K562 (cell line): ENCODE data around the gene CBX4. TPM values are rescaled to one million over a fixed set of nuclear protein-coding genes. Genes with fewer than 3 reads are reported as not detected.
A peak's percentile ranks its signal among the peaks of the same experiment; 100 is the strongest.

ENCODE experiments used
- ATAC-seq: fragments of 200-7000 bp; cut with Tn5 transposase; 3 replicates; pipeline ENCODE4 v1.9.1; 2020; ENCODE audit warnings: moderate library complexity
- BruUV-seq: library from RNA; stranded (reverse); fragments of 400-500 nt; replicated peaks from 2 replicates; lab custom pipeline; 2021; lab: Mats Ljungman, UMichigan
- CTCF ChIA-PET: fragments of 300-600 bp; formaldehyde crosslinking; extraction: SDS; loops from one replicate; lab custom pipeline; 2021; ENCODE audit warnings: low intra/inter-chr PET ratio; lab: Yijun Ruan, JAX
- POLR2A ChIA-PET: fragments of 300-600, 350-650 bp; sonication (Branson Sonifier 250); formaldehyde crosslinking; extraction: SDS; loops from one replicate; lab custom pipeline; 2021; ENCODE audit warnings: antibody characterized with exemption, inconsistent platforms; lab: Yijun Ruan, JAX
- DNase-seq, 4 experiments: peaks; one replicate each; pipeline versions ENCODE4 v3.0.0 to v3.0.0-alpha.2; 2011 to 2018; ENCODE audit warnings: low spot score in 3 of 4, mixed read lengths in 3 of 4; ENCODE audit errors: extremely low read depth in 1 of 4
- FAIRE-seq: peaks from 2 replicates; lab custom pipeline; 2011; peaks lifted over from hg19 to GRCh38; lab: Jason Lieb, UNC
- H2AFZ ChIP-seq: 2 replicates; pipeline ENCODE4 v1.6.0; 2011; ENCODE audit warnings: low read depth, low read length, control low read depth, inconsistent platforms
- H3K27ac ChIP-seq: fragments of 200-600 bp; 3 replicates; pipeline ENCODE4 v1.8.0; 2011; ENCODE audit warnings: low read depth, mild to moderate bottlenecking, control low read depth, inconsistent platforms, low read length, moderate library complexity, mixed read lengths; ENCODE audit errors: extremely low read depth
- H3K27me3 ChIP-seq, 2 experiments: fragments of 300-600 bp in 1 of 2; 2 replicates in 1 of 2; 3 replicates in 1 of 2; pipeline versions ENCODE4 v1.6.0 to v1.8.0; 2011; ENCODE audit warnings: inconsistent platforms in 2 of 2, low read length in 2 of 2, mild to moderate bottlenecking in 1 of 2, mixed read lengths in 1 of 2, moderate library complexity in 1 of 2; ENCODE audit not compliant: control insufficient read depth in 2 of 2, insufficient read depth in 2 of 2
- H3K36me3 ChIP-seq: fragments of 300-600 bp; 3 replicates; pipeline ENCODE4 v1.8.0; 2011; ENCODE audit warnings: mild to moderate bottlenecking, low read length, inconsistent platforms; ENCODE audit not compliant: control insufficient read depth, insufficient read depth
- H3K4me1 ChIP-seq, 2 experiments: fragments of 200-600 bp in 1 of 2; replicated peaks in 1 of 2; 2 replicates in 1 of 2; 3 replicates in 1 of 2; pipeline versions ENCODE4 v1.5.1 to v1.8.0; 2011; ENCODE audit warnings: inconsistent platforms in 2 of 2, low read length in 2 of 2, mild to moderate bottlenecking in 1 of 2, mixed read lengths in 1 of 2, moderate library complexity in 1 of 2; ENCODE audit not compliant: control insufficient read depth in 2 of 2, insufficient read depth in 2 of 2
- H3K4me2 ChIP-seq: 2 replicates; pipeline ENCODE4 v1.6.1; 2011; ENCODE audit warnings: low read length, control low read depth, inconsistent platforms, mixed read lengths; ENCODE audit not compliant: insufficient read depth
- H3K4me3 ChIP-seq: fragments of 200-600 bp; sonication (generic), shearing (Covaris generic); 2 replicates; pipeline ENCODE4 v1.5.1; 2016; ENCODE audit warnings: control low read depth, inconsistent platforms
- H3K79me2 ChIP-seq: fragments of 200-600 bp; 3 replicates; pipeline ENCODE4 v1.8.0; 2011; ENCODE audit warnings: low read length, inconsistent platforms; ENCODE audit not compliant: control insufficient read depth, insufficient read depth
- H3K9ac ChIP-seq, 2 experiments: 2 replicates each; pipeline versions ENCODE4 v1.6.0 to v1.6.1; 2011; ENCODE audit warnings: low read depth in 2 of 2, low read length in 2 of 2, control low read depth in 1 of 2, inconsistent platforms in 1 of 2, mild to moderate bottlenecking in 1 of 2, mixed read lengths in 1 of 2; ENCODE audit not compliant: insufficient read depth in 1 of 2
- H3K9me1 ChIP-seq: one replicate; pipeline ENCODE4 v1.6.0; 2011; ENCODE audit warnings: inconsistent platforms, mild to moderate bottlenecking, low read length, moderate library complexity; ENCODE audit not compliant: control insufficient read depth, insufficient read depth
- H3K9me3 ChIP-seq: replicated peaks from 2 replicates; pipeline ENCODE4 v1.5.1; 2011; ENCODE audit warnings: low read depth, low read length, inconsistent platforms; ENCODE audit not compliant: control insufficient read depth, insufficient read depth
- H4K20me1 ChIP-seq: replicated peaks from 2 replicates; pipeline ENCODE4 v1.6.1; 2011; ENCODE audit warnings: low read length, inconsistent platforms, mixed read lengths; ENCODE audit not compliant: control insufficient read depth, insufficient read depth
- ASH1L ChIP-seq: fragments of 450-650 bp; IDR thresholded peaks from 2 replicates; pipeline ENCODE4 v1.6.1; 2018; ENCODE audit warnings: borderline replicate concordance, mild to moderate bottlenecking, low read depth; ENCODE audit not compliant: partially characterized antibody
- BHLHE40 ChIP-seq: IDR thresholded peaks from 2 replicates; pipeline ENCODE4 v1.6.1; 2011; ENCODE audit warnings: low read length, improper control_type of control experiment
- FOXK2 ChIP-seq, 2 experiments: fragments of 450-650 bp; IDR thresholded peaks in 1 of 2; conservative IDR thresholded peaks in 1 of 2; 2 replicates each; pipeline ENCODE4 v1.6.1; 2016; ENCODE audit warnings: low read depth in 2 of 2, mild to moderate bottlenecking in 1 of 2
- PHF8 ChIP-seq: fragments of 200-600 bp; sonication (generic); IDR thresholded peaks from 2 replicates; pipeline ENCODE4 v1.6.1; 2012; ENCODE audit warnings: mixed run types, mild to moderate bottlenecking, inconsistent platforms, low read length, moderate library complexity, borderline replicate concordance
- RB1 ChIP-seq: fragments of 450-650 bp; IDR thresholded peaks from 2 replicates; pipeline ENCODE4 v1.6.1; 2017; ENCODE audit warnings: low read depth, mild to moderate bottlenecking
- RBFOX2 ChIP-seq: fragments of 200-400 bp; formaldehyde crosslinking; IDR thresholded peaks from 2 replicates; pipeline ENCODE4 v1.6.1; 2017; ENCODE audit warnings: low read depth, mild to moderate bottlenecking, low read length, moderate library complexity
- RBM17 ChIP-seq: fragments of 200-400 bp; formaldehyde crosslinking; IDR thresholded peaks from 2 replicates; pipeline ENCODE4 v1.6.1; 2017; ENCODE audit warnings: low read depth, mild to moderate bottlenecking, low read length, borderline replicate concordance
- RBM22 ChIP-seq: fragments of 200-400 bp; formaldehyde crosslinking; IDR thresholded peaks from 2 replicates; pipeline ENCODE4 v1.6.1; 2018; ENCODE audit warnings: low read length, low read depth; ENCODE audit not compliant: poor library complexity, severe bottlenecking
- RNF2 ChIP-seq: sonication (generic); IDR thresholded peaks from 2 replicates; pipeline ENCODE4 v1.6.1; 2016
- YY1 ChIP-seq, 3 experiments: IDR thresholded peaks; 2 replicates each; pipeline ENCODE4 v1.6.1; 2011; ENCODE audit warnings: low read length in 2 of 3, mild to moderate bottlenecking in 2 of 3, moderate library complexity in 2 of 3, borderline replicate concordance in 1 of 3, control low read depth in 1 of 3, low read depth in 1 of 3; ENCODE audit not compliant: insufficient read depth in 3 of 3, insufficient replicate concordance in 2 of 3, control insufficient read depth in 1 of 3, insufficient read length in 1 of 3; ENCODE audit errors: extremely low read depth in 1 of 3
- ZC3H8 ChIP-seq: fragments of 450-650 bp; IDR thresholded peaks from 2 replicates; pipeline ENCODE4 v1.6.1; 2017
- ZNF12 ChIP-seq: sonication (generic); formaldehyde crosslinking; IDR thresholded peaks from 2 replicates; pipeline ENCODE4 v1.4.0; 2020; ENCODE audit warnings: mild to moderate bottlenecking, missing genetic modification reagents
- WGBS: fragments of 100-300 bp; shearing (Covaris generic); methylation state at CpG from one replicate; pipeline ENCODE4 v1.1.6; 2016; ENCODE audit warnings: low coverage, mixed read lengths; ENCODE audit not compliant: insufficient coverage; ENCODE audit errors: missing lambda C conversion rate; 5-methylcytosine and 5-hydroxymethylcytosine counted together
- in situ Hi-C: fragments of 300-500 bp; cut with MboI; formaldehyde crosslinking; loops from 4 replicates; pipeline ENCODE4 v1.15.0; 2018; ENCODE audit warnings: inconsistent platforms, mixed read lengths
- intact Hi-C: fragments of 100-400 bp; cut with micrococcal nuclease; formaldehyde crosslinking; loops from 2 replicates; pipeline ENCODE4 v1.14.2; 2022
- polyA plus RNA-seq, 8 experiments: library from polyadenylated mRNA; depleted of rRNA in 4 of 8; stranded (reverse) in 5 of 8; unstranded in 3 of 8; fragments of >200 nt; fragmentation: Nextera tagmentation in 2 of 8; fragmentation: Illumina TruSeq in 1 of 8; extraction: Ambion mirVana in 2 of 8; extraction: Trizol in 1 of 8; gene quantifications; 2 replicates each; pipeline versions ENCODE4 v1.2.1 to v1.2.3, GENCODE V29; 2011 to 2014; ENCODE audit warnings: inconsistent platforms in 1 of 8, missing spikeins in 1 of 8
- total RNA-seq, 7 experiments: library from RNA; depleted of rRNA in 6 of 7; stranded (reverse); fragments of >200 nt in 6 of 7; fragmentation: Illumina TruSeq in 2 of 7; extraction: Trizol in 2 of 7; gene quantifications; 2 replicates each; pipeline versions ENCODE4 v1.2.1 to v1.2.3, GENCODE V29; 2011 to 2021; ENCODE audit warnings: low replicate concordance in 1 of 7
- TF ChIP-seq, protein P1 (sequence below): fragments of 450-650 bp; conservative IDR thresholded peaks from 2 replicates; pipeline ENCODE4 v1.6.1; 2016; ENCODE audit warnings: missing genetic modification characterization, low read depth, mild to moderate bottlenecking, missing compliant biosample characterization, moderate library complexity
- TF ChIP-seq, protein P2 (sequence below): sonication (generic); formaldehyde crosslinking; IDR thresholded peaks from 2 replicates; pipeline ENCODE4 v1.8.0; 2023; ENCODE audit warnings: mild to moderate bottlenecking, missing genetic modification reagents

Gene CBX4
- total and polyA plus RNA-seq, 9 of the 15 experiments (the other 6 are each of a cell fraction or from before 2014, with no cell fraction given): 0.98 to 50.5 (median 10.0) TPM

GRCh38 chr17:79809530-79810129 lies 29.6 kb downstream of the CBX4 start:
- no peaks in the 10 kb centered on the region for H4K20me1 ChIP-seq
- peak overlapping the region; percentile 58 to 87; a peak in 3 of 4 replicates for H3K9ac ChIP-seq
- H3K36me3 ChIP-seq: no peaks in the 10 kb centered on the region
- ChIA-PET POLR2A (interaction anchor here (0.6 to 18.8 kb wide), 4 partner anchors 10 to 23 kb away, joined by 3 to 386 read pairs (median 8); partner anchors contain the start of gene CBX4), CTCF (interaction anchor here (1.0 kb wide), 1 partner anchor 106 kb away, joined by 4 read pairs; no protein-coding TSS in a partner anchor)
- in situ Hi-C loops: no loop called here
- H3K79me2 ChIP-seq: no peaks in the 10 kb centered on the region
- 39% methylated on average over 4 of the region's 40 CpGs for WGBS
- H3K27ac ChIP-seq: peak overlapping the region; percentile 67; the same call in 2 of the 3 replicates
- H3K4me1 ChIP-seq: peaks cover 41 to 71% of the 10 kb centered on the region in 2 experiments
- H3K9me1 ChIP-seq: no peaks in the 10 kb centered on the region
- intact Hi-C loops: loop anchor here (2.0 to 10.0 kb wide), 4 partner anchors 23 to 183 kb away; no protein-coding TSS in a partner anchor
- BruUV-seq: no TSS peak
- ATAC-seq (no peak), DNase-seq (no peak), FAIRE-seq (no peak)
- 0 out of 2 replicates have a peak overlapping the region, but pooled peaks have one; percentile 41 for H2AFZ ChIP-seq
- H3K27me3 ChIP-seq: no peaks in the 10 kb centered on the region
- H3K4me2 ChIP-seq: peak overlapping the region; percentile 60; the same call in 1 of the 2 replicates
- H3K4me3 ChIP-seq: peak overlapping the region; percentile 28
- H3K9me3 ChIP-seq: no peaks in the 10 kb centered on the region
- TF ChIP-seq FOXK2 (conservative IDR thresholded peaks at IDR 0.05 in 1 of 2, IDR thresholded peaks at IDR 0.05 in 1 of 2; ENCODE audit: low read depth in 2 of 2) (no peak), BHLHE40 (no peak), RBM17 (no peak), YY1 (IDR thresholded peaks at IDR 0.05; ENCODE audit: borderline replicate concordance in 1 of 3, control insufficient read depth in 1 of 3, extremely low read depth in 1 of 3, insufficient read depth in 3 of 3, insufficient read length in 1 of 3, insufficient replicate concordance in 2 of 3, low read depth in 1 of 3, low read length in 2 of 3) (peak; percentile 21 to 88 (median 79)), RBM22 (no peak), RNF2 (no peak; the same call in 1 of the 2 replicates), ZC3H8 (no peak), PHF8 (peak; percentile 42; the same call in 1 of the 2 replicates), RB1 (peak; percentile 75), ASH1L (no peak), ZNF12 (no peak), RBFOX2 (peak; percentile 64; the same call in 1 of the 2 replicates)
- TF ChIP-seq, protein P1, sequence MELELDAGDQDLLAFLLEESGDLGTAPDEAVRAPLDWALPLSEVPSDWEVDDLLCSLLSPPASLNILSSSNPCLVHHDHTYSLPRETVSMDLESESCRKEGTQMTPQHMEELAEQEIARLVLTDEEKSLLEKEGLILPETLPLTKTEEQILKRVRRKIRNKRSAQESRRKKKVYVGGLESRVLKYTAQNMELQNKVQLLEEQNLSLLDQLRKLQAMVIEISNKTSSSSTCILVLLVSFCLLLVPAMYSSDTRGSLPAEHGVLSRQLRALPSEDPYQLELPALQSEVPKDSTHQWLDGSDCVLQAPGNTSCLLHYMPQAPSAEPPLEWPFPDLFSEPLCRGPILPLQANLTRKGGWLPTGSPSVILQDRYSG (tag): no peak
- TF ChIP-seq, protein P2, sequence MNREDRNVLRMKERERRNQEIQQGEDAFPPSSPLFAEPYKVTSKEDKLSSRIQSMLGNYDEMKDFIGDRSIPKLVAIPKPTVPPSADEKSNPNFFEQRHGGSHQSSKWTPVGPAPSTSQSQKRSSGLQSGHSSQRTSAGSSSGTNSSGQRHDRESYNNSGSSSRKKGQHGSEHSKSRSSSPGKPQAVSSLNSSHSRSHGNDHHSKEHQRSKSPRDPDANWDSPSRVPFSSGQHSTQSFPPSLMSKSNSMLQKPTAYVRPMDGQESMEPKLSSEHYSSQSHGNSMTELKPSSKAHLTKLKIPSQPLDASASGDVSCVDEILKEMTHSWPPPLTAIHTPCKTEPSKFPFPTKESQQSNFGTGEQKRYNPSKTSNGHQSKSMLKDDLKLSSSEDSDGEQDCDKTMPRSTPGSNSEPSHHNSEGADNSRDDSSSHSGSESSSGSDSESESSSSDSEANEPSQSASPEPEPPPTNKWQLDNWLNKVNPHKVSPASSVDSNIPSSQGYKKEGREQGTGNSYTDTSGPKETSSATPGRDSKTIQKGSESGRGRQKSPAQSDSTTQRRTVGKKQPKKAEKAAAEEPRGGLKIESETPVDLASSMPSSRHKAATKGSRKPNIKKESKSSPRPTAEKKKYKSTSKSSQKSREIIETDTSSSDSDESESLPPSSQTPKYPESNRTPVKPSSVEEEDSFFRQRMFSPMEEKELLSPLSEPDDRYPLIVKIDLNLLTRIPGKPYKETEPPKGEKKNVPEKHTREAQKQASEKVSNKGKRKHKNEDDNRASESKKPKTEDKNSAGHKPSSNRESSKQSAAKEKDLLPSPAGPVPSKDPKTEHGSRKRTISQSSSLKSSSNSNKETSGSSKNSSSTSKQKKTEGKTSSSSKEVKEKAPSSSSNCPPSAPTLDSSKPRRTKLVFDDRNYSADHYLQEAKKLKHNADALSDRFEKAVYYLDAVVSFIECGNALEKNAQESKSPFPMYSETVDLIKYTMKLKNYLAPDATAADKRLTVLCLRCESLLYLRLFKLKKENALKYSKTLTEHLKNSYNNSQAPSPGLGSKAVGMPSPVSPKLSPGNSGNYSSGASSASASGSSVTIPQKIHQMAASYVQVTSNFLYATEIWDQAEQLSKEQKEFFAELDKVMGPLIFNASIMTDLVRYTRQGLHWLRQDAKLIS (CRISPR knock-in tag): no peak
